ENCODE results near the gene PRL. TPM values are rescaled to one million over a fixed set of nuclear protein-coding genes. Genes with fewer than 3 reads are reported as not detected.

Gene PRL
- polyA plus RNA-seq, 3 donors: 0.13 to 0.15 TPM; not detected in 1

GRCh38 chr6:22240025-22240424 lies 56.8 kb downstream of the PRL start:
- no peak for DNase-seq (ENCODE audit: extremely low read depth in 1 of 11, low read depth in 9 of 11, low spot score in 4 of 11)

DNA sequence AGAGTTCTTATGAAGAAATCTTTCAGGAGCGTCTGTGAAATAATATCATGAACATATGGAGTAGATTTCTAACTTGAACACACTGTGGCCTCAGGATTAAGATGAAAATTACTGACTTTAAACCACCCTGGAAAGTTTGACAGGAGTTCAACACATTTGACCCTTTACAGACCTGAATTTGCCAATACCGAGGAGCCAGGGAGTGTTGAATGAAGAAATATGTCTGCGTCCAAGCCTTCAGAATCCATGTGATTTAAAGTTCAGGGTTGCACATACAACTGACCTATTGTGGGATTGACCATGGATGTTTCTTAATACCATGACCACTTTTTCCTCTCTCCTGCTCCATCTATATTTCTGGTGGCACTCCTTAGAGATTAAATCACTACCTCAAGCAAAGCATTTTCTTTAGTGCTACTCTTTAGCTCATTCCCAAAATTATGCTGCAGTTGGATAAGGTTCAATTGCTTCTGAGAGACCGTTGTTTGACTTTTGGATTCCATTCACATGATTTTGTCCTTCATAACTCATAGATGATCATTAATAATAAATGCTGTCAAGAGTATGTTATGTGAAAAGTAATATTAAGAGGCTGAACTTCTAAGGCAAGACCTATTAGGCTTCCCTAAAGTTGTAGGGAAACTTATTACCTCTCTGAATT lies 57.4 kb downstream of the PRL start:
- no peak for DNase-seq (ENCODE audit: extremely low read depth in 1 of 11, low read depth in 9 of 11, low spot score in 4 of 11)

DNA sequence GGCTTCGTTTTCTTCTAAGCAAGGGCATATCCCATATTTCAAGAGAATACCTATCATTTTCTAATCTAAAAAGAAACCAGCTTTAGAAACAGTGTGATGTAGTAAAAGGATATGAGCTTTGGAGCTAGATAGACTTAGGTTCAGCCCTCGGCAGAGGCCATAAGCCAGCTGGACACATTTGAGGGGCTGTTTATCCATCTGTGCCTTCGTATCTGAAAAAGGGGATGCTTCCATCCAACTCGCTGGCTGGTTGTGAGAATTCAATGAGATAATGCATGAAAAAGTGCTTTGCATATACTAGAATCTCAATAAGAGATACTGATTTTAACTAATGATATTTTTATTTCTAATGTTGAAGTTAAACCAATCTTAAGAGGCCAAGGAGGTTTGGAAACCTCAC lies 58.0 kb downstream of the PRL start:
- DNase-seq (ENCODE audit: extremely low read depth in 1 of 11, low read depth in 9 of 11, low spot score in 4 of 11): no peak

GRCh38 chr6:22237526-22237925 lies 59.3 kb downstream of the PRL start:
- no peak for DNase-seq (ENCODE audit: extremely low read depth in 1 of 11, low read depth in 9 of 11, low spot score in 4 of 11)
